ENCODE data around the gene AFMID.

- TF ChIP-seq POLR2A (IDR thresholded peaks at IDR 0.05), result no peak
- no peak for TF ChIP-seq CTCF (IDR thresholded peaks at IDR 0.05)
- no peak for TF ChIP-seq EP300 (IDR thresholded peaks at IDR 0.05)
Measured at GRCh38 chr17:78184351-78184750, 2.8 kb upstream of the AFMID start.

Data from ovary (tissue), 3 donors.